T-cell (primary cell): ENCODE measurements around the gene PRTG. TPM values are rescaled to one million over a fixed set of nuclear protein-coding genes. Genes with fewer than 3 reads are reported as not detected.

Experiments used
- ATAC-seq, 4 experiments: fragments of 200-7000 bp in 3 of 4; fragments of 150-1000 bp in 1 of 4; cut with Tn5 transposase; replicated peaks in 1 of 4; 1 replicate in 3 of 4; 2 replicates in 1 of 4; pipeline ENCODE4 v1.10.0; 2021; ENCODE audit warnings: moderate library complexity in 3 of 4, mild to moderate bottlenecking in 2 of 4, moderate number of reproducible peaks in 1 of 4
- CTCF ChIA-PET, 2 donors: fragments of 300-600 bp; sonication (Branson Sonifier 250); formaldehyde crosslinking; loops; one replicate each; lab custom pipeline; 2022; ENCODE audit warnings: antibody characterized with exemption in 2 of 2; lab: Charles Lee
- POLR2A ChIA-PET, 2 donors: fragments of 300-600 bp; sonication (Branson Sonifier 250); formaldehyde crosslinking; loops; one replicate each; lab custom pipeline; 2022; ENCODE audit warnings: antibody characterized with exemption in 2 of 2; lab: Charles Lee
- DNase-seq, 35 experiments: peaks; one replicate each; pipeline versions ENCODE4 v3.0.0 to v3.0.0-alpha.2; 2013 to 2023
- H3K27ac ChIP-seq: one replicate; pipeline ENCODE4 v1.5.1; 2013; ENCODE audit warnings: low read length
- H3K27me3 ChIP-seq, 2 experiments: replicated peaks in 1 of 2; 1 replicate in 1 of 2; 2 replicates in 1 of 2; pipeline versions ENCODE4 v1.6.1 to v1.7.0; 2013; ENCODE audit warnings: low read length in 1 of 2, mixed read lengths in 1 of 2; ENCODE audit not compliant: control insufficient read depth in 2 of 2, insufficient read depth in 2 of 2; ENCODE audit errors: extremely low read depth in 1 of 2
- H3K36me3 ChIP-seq, 2 donors: 1 replicate in 1 of 2; 2 replicates in 1 of 2; pipeline versions ENCODE4 v1.6.1 to v1.7.0; 2013; ENCODE audit warnings: low read length in 1 of 2; ENCODE audit not compliant: control insufficient read depth in 2 of 2, insufficient read depth in 1 of 2; ENCODE audit errors: extremely low read depth in 1 of 2
- H3K4me1 ChIP-seq, 2 experiments: 1 replicate in 1 of 2; 2 replicates in 1 of 2; pipeline versions ENCODE4 v1.6.1 to v1.7.0; 2013; ENCODE audit warnings: low read length in 2 of 2, mixed read lengths in 1 of 2; ENCODE audit not compliant: insufficient read depth in 2 of 2, control insufficient read depth in 1 of 2; ENCODE audit errors: extremely low read depth in 1 of 2
- H3K4me3 ChIP-seq, 2 donors: 1 replicate in 1 of 2; 2 replicates in 1 of 2; pipeline versions ENCODE4 v1.5.1 to v1.7.0; 2013; ENCODE audit warnings: mild to moderate bottlenecking in 2 of 2, low read length in 1 of 2, moderate library complexity in 1 of 2; ENCODE audit not compliant: control insufficient read depth in 1 of 2; ENCODE audit errors: extremely low read depth in 1 of 2
- H3K9me3 ChIP-seq: 2 replicates; pipeline ENCODE4 v1.7.0; 2013
- H3K27ac Mint-ChIP-seq, 2 donors: one replicate each; pipeline ENCODE4 v1.8.0; 2020 to 2021; ENCODE audit warnings: mild to moderate bottlenecking in 2 of 2, mixed read lengths in 2 of 2
- H3K27me3 Mint-ChIP-seq, 2 donors: one replicate each; pipeline ENCODE4 v1.8.0; 2021 to 2022; ENCODE audit warnings: mixed read lengths in 2 of 2
- H3K36me3 Mint-ChIP-seq: one replicate; pipeline ENCODE4 v1.8.0; 2021; ENCODE audit warnings: mixed read lengths
- H3K4me1 Mint-ChIP-seq, 3 donors: one replicate each; pipeline ENCODE4 v1.8.0; 2020 to 2022; ENCODE audit warnings: mixed read lengths in 3 of 3, mild to moderate bottlenecking in 1 of 3
- H3K4me3 Mint-ChIP-seq, 3 donors: one replicate each; pipeline ENCODE4 v1.8.0; 2020 to 2022; ENCODE audit warnings: mild to moderate bottlenecking in 3 of 3, mixed read lengths in 3 of 3, moderate library complexity in 3 of 3
- H3K9me3 Mint-ChIP-seq, 3 donors: one replicate each; pipeline ENCODE4 v1.8.0; 2020 to 2022; ENCODE audit warnings: mixed read lengths in 3 of 3
- WGBS: methylation state at CpG from one replicate; pipeline ENCODE4 v1.1.5; 2013; ENCODE audit warnings: missing lambda C conversion rate; ENCODE audit not compliant: insufficient coverage; 5-methylcytosine and 5-hydroxymethylcytosine counted together
- total RNA-seq, 35 experiments: library from RNA in 6 of 35; stranded (reverse) in 6 of 35; fragments of 120-200 nt in 1 of 35; gene quantifications; one replicate each; pipeline versions ENCODE4 v1.2.1 to v1.2.4 and lab custom pipeline; 2013 to 2026

The PRTG gene
- total RNA-seq, 5 donors from 2014 or later (not counting 1 experiment from before 2014, with no cell fraction given): 0.06 to 0.16 (median 0.09) TPM; not detected in 2

DNA sequence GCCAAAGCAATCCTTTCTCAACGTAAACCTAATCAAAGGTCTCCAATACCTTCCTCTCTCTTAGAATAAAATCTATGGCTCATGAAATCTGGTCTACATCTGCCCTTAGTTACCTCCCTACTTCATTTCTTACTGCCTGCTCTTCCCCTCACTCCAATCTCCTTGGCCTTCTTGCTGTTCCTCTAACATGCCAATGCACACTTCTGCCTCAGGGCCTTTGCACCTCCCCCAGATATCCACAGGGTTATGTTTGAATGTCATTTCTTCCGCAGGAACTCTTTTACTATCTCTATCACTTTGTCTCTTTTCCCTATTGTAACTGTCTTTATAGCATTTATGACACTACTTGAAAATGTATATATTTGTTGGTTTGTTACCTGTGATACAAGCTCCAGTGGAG lies 110.5 kb downstream of the PRTG start:
- Mint-ChIP-seq H3K4me1 (no peaks in the 10 kb centered on the region), H3K9me3 (no peaks in the 10 kb centered on the region), H3K27ac (no peak overlapping the region), H3K27me3 (peaks cover 0 to 4% of the 10 kb centered on the region in 2 donors), H3K36me3 (no peaks in the 10 kb centered on the region), H3K4me3 (no peak overlapping the region)
- H3K9me3 ChIP-seq: no peaks in the 10 kb centered on the region
- H3K27ac ChIP-seq: no peak overlapping the region
- no peaks in the 10 kb centered on the region for H3K4me1 ChIP-seq
- H3K4me3 ChIP-seq: no peak overlapping the region
- H3K36me3 ChIP-seq: no peaks in the 10 kb centered on the region
- DNase-seq (no peak), ATAC-seq (no peak)
- 88% methylated on average over 1 of the region's 2 CpGs for WGBS
- POLR2A ChIA-PET: no interaction called here
- CTCF ChIA-PET: no interaction called here
- H3K27me3 ChIP-seq: peaks cover 0 to 2% of the 10 kb centered on the region in 2 experiments

- peaks cover 0 to 4% of the 10 kb centered on the region in 2 donors for H3K27me3 Mint-ChIP-seq
- Histone ChIP-seq H3K4me1 (no peaks in the 10 kb centered on the region), H3K27me3 (peaks cover 0 to 5% of the 10 kb centered on the region in 2 experiments), H3K27ac (no peak overlapping the region), H3K4me3 (no peak overlapping the region), H3K36me3 (no peaks in the 10 kb centered on the region), H3K9me3 (no peaks in the 10 kb centered on the region)
- no peaks in the 10 kb centered on the region for H3K9me3 Mint-ChIP-seq
- 83% methylated on average over 2 of the region's 3 CpGs for WGBS
- ATAC-seq (no peak), DNase-seq (no peak)
- H3K4me3 Mint-ChIP-seq: no peak overlapping the region
- POLR2A ChIA-PET: interaction anchor here in 1 of 2 donors (0.7 kb wide), 1 partner anchor 1880 kb away, joined by 3 read pairs; no protein-coding TSS in a partner anchor
- H3K4me1 Mint-ChIP-seq: no peaks in the 10 kb centered on the region
- no peaks in the 10 kb centered on the region for H3K36me3 Mint-ChIP-seq
- CTCF ChIA-PET: no interaction called here
- H3K27ac Mint-ChIP-seq: no peak overlapping the region
Measured at GRCh38 chr15:55630858-55631257, 112.1 kb downstream of the PRTG start.

- Histone ChIP-seq H3K9me3 (no peaks in the 10 kb centered on the region), H3K36me3 (no peaks in the 10 kb centered on the region), H3K4me1 (no peaks in the 10 kb centered on the region), H3K27me3 (peaks cover 0 to 5% of the 10 kb centered on the region in 2 experiments), H3K27ac (no peak overlapping the region), H3K4me3 (no peak overlapping the region)
- H3K4me3 Mint-ChIP-seq: no peak overlapping the region
- CTCF ChIA-PET: interaction anchor here in 1 of 2 donors (0.7 to 1.1 kb wide), 3 partner anchors 9 to 13 kb away, joined by 3 to 4 read pairs (median 4); no protein-coding TSS in a partner anchor
- no peaks in the 10 kb centered on the region for H3K4me1 Mint-ChIP-seq
- peaks cover 0 to 4% of the 10 kb centered on the region in 2 donors for H3K27me3 Mint-ChIP-seq
- no peak overlapping the region for H3K27ac Mint-ChIP-seq
- POLR2A ChIA-PET: no interaction called here
- WGBS: no CpG with 5 or more reads among the region's 2 CpGs
- ATAC-seq (no peak), DNase-seq (no peak)
- no peaks in the 10 kb centered on the region for H3K36me3 Mint-ChIP-seq
- no peaks in the 10 kb centered on the region for H3K9me3 Mint-ChIP-seq
Measured at GRCh38 chr15:55628369-55628730, 114.6 kb downstream of the PRTG start.

- Mint-ChIP-seq H3K36me3 (no peaks in the 10 kb centered on the region), H3K4me3 (no peak overlapping the region), H3K27me3 (peaks cover 0 to 4% of the 10 kb centered on the region in 2 donors), H3K4me1 (no peaks in the 10 kb centered on the region), H3K9me3 (no peaks in the 10 kb centered on the region), H3K27ac (no peak overlapping the region)
- H3K4me3 ChIP-seq: no peak overlapping the region
- no peaks in the 10 kb centered on the region for H3K4me1 ChIP-seq
- peaks cover 0 to 5% of the 10 kb centered on the region in 2 experiments for H3K27me3 ChIP-seq
- DNase-seq (no peak), ATAC-seq (no peak)
- WGBS: 44% methylated on average over 3 of the region's 7 CpGs
- POLR2A ChIA-PET: no interaction called here
- CTCF ChIA-PET: interaction anchor here in 1 of 2 donors (0.7 to 1.1 kb wide), 3 partner anchors 9 to 14 kb away, joined by 3 to 4 read pairs (median 4); no protein-coding TSS in a partner anchor
- no peak overlapping the region for H3K27ac ChIP-seq
- no peaks in the 10 kb centered on the region for H3K9me3 ChIP-seq
- H3K36me3 ChIP-seq: no peaks in the 10 kb centered on the region
Measured at GRCh38 chr15:55627730-55628368, 115.1 kb downstream of the PRTG start.

DNA sequence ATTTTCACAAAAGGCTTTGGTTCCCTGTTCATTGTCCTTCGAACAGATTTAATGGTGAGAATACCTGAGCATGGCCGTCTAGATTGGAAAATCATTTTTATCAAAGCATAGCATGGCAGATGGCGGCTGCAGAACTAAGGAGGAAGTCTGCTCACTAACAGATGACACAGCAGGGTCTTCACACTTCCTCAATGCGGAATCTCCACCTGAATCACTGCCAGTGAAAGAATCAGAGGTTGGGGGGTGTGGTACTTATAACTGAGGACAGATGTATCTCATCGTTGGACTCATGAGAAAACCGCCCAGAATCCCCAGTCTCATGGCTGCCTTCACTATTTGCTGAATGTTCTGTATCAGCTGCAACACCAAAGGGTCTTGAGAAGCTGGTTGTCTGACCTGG lies 123.2 kb downstream of the PRTG start:
- ATAC-seq (no peak), DNase-seq (no peak)
- Mint-ChIP-seq H3K27me3 (peaks cover 13 to 15% of the 10 kb centered on the region in 2 donors), H3K4me3 (no peak overlapping the region), H3K4me1 (no peaks in the 10 kb centered on the region), H3K36me3 (no peaks in the 10 kb centered on the region), H3K27ac (no peak overlapping the region), H3K9me3 (no peaks in the 10 kb centered on the region)
- 69% methylated on average over 5 of the region's 6 CpGs for WGBS
- no peak overlapping the region for H3K27ac ChIP-seq
- no peak overlapping the region for H3K4me3 ChIP-seq
- no peaks in the 10 kb centered on the region for H3K27me3 ChIP-seq
- no peaks in the 10 kb centered on the region for H3K9me3 ChIP-seq
- no peaks in the 10 kb centered on the region for H3K4me1 ChIP-seq
- no peaks in the 10 kb centered on the region for H3K36me3 ChIP-seq
- ChIA-PET POLR2A (no interaction called here), CTCF (interaction anchor here in 1 of 2 donors (0.6 to 1.0 kb wide), 2 partner anchors 8 to 227 kb away, joined by 3 to 4 read pairs; no protein-coding TSS in a partner anchor)

DNA sequence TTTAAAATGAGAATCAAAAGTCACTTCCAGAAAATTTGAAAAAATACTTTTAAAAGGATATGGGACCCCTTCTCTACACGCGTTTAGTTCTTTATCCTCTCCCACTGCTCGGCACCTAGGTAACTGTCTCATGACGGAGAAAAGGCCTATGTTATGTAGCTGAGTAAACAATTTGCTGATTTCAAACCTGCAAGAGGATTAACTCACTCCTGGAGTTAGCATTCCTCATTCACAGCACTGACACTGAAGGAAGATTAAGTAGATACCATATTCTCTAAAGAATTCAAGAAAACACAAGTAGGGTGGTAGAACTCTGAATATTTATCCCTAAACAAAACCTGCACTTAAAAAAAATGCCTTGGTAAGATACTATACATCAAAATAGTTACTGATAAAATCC lies 124.6 kb downstream of the PRTG start:
- no CpG with 5 or more reads among the region's 4 CpGs for WGBS
- CTCF ChIA-PET: no interaction called here
- Histone ChIP-seq H3K9me3 (no peaks in the 10 kb centered on the region), H3K4me3 (no peak overlapping the region), H3K27me3 (no peaks in the 10 kb centered on the region), H3K4me1 (no peaks in the 10 kb centered on the region), H3K36me3 (no peaks in the 10 kb centered on the region), H3K27ac (no peak overlapping the region)
- H3K9me3 Mint-ChIP-seq: no peaks in the 10 kb centered on the region
- ATAC-seq (no peak), DNase-seq (no peak)
- H3K4me3 Mint-ChIP-seq: no peak overlapping the region
- H3K4me1 Mint-ChIP-seq: no peaks in the 10 kb centered on the region
- no peak overlapping the region for H3K27ac Mint-ChIP-seq
- H3K27me3 Mint-ChIP-seq: peaks cover 21 to 27% of the 10 kb centered on the region in 2 donors
- POLR2A ChIA-PET: no interaction called here
- no peaks in the 10 kb centered on the region for H3K36me3 Mint-ChIP-seq
